Naive thymus-derived CD4-positive, alpha-beta T cell (primary cell): ENCODE measurements around the gene HS2ST1. TPM values are rescaled to one million over a fixed set of nuclear protein-coding genes. Genes with fewer than 3 reads are reported as not detected.
A peak's percentile ranks its signal among the peaks of the same experiment; 100 is the strongest.

Experiments
- ATAC-seq: fragments of 150-1000 bp; cut with Tn5 transposase; 2 replicates; pipeline ENCODE4 v1.10.0; 2021; ENCODE audit warnings: mild to moderate bottlenecking, moderate library complexity
- CTCF ChIA-PET: fragments of 350-600 bp; sonication (Branson Sonifier 250); formaldehyde crosslinking; loops from one replicate; lab custom pipeline; 2021; ENCODE audit warnings: antibody characterized with exemption; lab: Charles Lee
- POLR2A ChIA-PET: fragments of 350-600 bp; sonication (Branson Sonifier 250); formaldehyde crosslinking; loops from one replicate; lab custom pipeline; 2021; ENCODE audit warnings: antibody characterized with exemption, inconsistent platforms; lab: Charles Lee
- DNase-seq, 9 donors: peaks; one replicate each; pipeline versions ENCODE4 v3.0.0 to v3.0.0-alpha.2; 2020 to 2022; ENCODE audit warnings: mixed read lengths in 1 of 9
- H3K27ac ChIP-seq: one replicate; pipeline ENCODE4 v1.7.0; 2013; ENCODE audit warnings: mild to moderate bottlenecking, low read depth, low read length, moderate library complexity
- H3K27me3 ChIP-seq, 2 donors: one replicate each; pipeline ENCODE4 v1.7.0; 2013; ENCODE audit warnings: low read length in 2 of 2, mild to moderate bottlenecking in 2 of 2, moderate library complexity in 2 of 2; ENCODE audit not compliant: control insufficient read depth in 2 of 2, insufficient read depth in 2 of 2
- H3K36me3 ChIP-seq, 3 experiments: 1 replicate in 2 of 3; 2 replicates in 1 of 3; pipeline ENCODE4 v1.7.0; 2013; ENCODE audit warnings: low read length in 3 of 3, mild to moderate bottlenecking in 3 of 3, moderate library complexity in 1 of 3; ENCODE audit not compliant: insufficient read depth in 3 of 3, control insufficient read depth in 2 of 3
- H3K4me1 ChIP-seq, 2 donors: one replicate each; pipeline ENCODE4 v1.7.0; 2013; ENCODE audit warnings: low read length in 2 of 2, mild to moderate bottlenecking in 2 of 2, moderate library complexity in 1 of 2; ENCODE audit not compliant: control insufficient read depth in 2 of 2, insufficient read depth in 2 of 2
- H3K4me3 ChIP-seq: 2 replicates; pipeline ENCODE4 v1.7.0; 2013; ENCODE audit warnings: mild to moderate bottlenecking, low read length
- H3K9me3 ChIP-seq, 3 experiments: 1 replicate in 2 of 3; 2 replicates in 1 of 3; pipeline ENCODE4 v1.7.0; 2013; ENCODE audit warnings: low read length in 3 of 3; ENCODE audit not compliant: control insufficient read depth in 2 of 3
- H3K27ac Mint-ChIP-seq, 9 donors: one replicate each; pipeline ENCODE4 v1.8.0; 2020 to 2022; ENCODE audit warnings: mixed read lengths in 9 of 9, mild to moderate bottlenecking in 8 of 9, moderate library complexity in 5 of 9, inconsistent platforms in 2 of 9
- H3K27me3 Mint-ChIP-seq, 5 donors: one replicate each; pipeline ENCODE4 v1.8.0; 2021 to 2022; ENCODE audit warnings: mixed read lengths in 5 of 5, mild to moderate bottlenecking in 1 of 5
- H3K36me3 Mint-ChIP-seq, 5 donors: one replicate each; pipeline ENCODE4 v1.8.0; 2020 to 2022; ENCODE audit warnings: mixed read lengths in 5 of 5, mild to moderate bottlenecking in 3 of 5, inconsistent platforms in 1 of 5
- H3K4me1 Mint-ChIP-seq, 7 donors: one replicate each; pipeline ENCODE4 v1.8.0; 2020 to 2022; ENCODE audit warnings: mixed read lengths in 7 of 7, mild to moderate bottlenecking in 3 of 7, inconsistent platforms in 1 of 7
- H3K4me3 Mint-ChIP-seq, 10 donors: one replicate each; pipeline ENCODE4 v1.8.0; 2020 to 2022; ENCODE audit warnings: mild to moderate bottlenecking in 10 of 10, mixed read lengths in 10 of 10, moderate library complexity in 6 of 10, inconsistent platforms in 2 of 10
- H3K9me3 Mint-ChIP-seq, 11 donors: one replicate each; pipeline ENCODE4 v1.8.0; 2020 to 2022; ENCODE audit warnings: mixed read lengths in 11 of 11, mild to moderate bottlenecking in 4 of 11, inconsistent platforms in 1 of 11, moderate library complexity in 1 of 11
- intact Hi-C, 2 donors: fragments of 100-400 bp; cut with micrococcal nuclease; formaldehyde crosslinking; loops; one replicate each; pipeline ENCODE4 v1.15.1; 2023
- polyA plus RNA-seq, 2 donors: library from polyadenylated mRNA; unstranded; fragments of 300-500 nt; fragmentation: Illumina TruSeq; gene quantifications; one replicate each; pipeline ENCODE4 v1.2.3, GENCODE V29; 2021
- total RNA-seq, 6 experiments: library from RNA in 5 of 6; stranded (reverse) in 5 of 6; gene quantifications; 1 replicate in 5 of 6; 2 replicates in 1 of 6; pipeline ENCODE4 v1.2.3 and lab custom pipeline; 2021 to 2026

The HS2ST1 gene
- total and polyA plus RNA-seq, 7 experiments from 2014 or later: 7.1 to 18.3 (median 10.2) TPM

DNA sequence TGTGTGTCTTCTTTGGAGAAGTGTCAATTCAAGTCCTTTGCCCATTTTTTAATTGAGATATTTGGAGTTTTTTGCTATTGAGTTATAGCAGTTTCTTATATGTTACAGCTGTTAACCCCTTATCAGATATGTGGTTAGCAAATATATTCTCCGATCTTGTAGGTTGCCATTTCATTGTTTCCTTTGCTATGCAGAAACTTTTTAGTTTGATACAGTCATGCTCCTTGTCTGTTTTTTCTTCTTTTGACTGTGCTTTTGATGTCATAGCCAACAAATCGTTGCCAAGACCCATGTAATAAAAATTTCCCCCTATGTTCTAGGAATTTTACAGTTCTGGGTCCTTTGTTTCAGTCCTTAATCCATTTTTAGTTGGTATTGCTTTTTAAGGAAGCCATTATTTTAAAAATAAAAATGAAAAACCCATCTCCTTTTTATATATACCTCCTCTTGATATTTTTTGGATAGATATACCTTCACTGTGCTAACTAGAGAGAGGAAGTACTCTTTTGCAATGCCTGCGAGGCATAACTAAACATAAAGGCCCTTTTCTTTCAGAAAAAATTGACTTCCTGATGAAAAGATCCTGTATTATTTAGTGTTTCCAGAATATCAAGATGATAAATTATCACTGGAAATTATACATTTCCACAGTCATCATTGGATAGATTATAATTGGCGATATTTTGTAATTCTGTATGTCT is 127.8 kb downstream of the HS2ST1 start:
- Histone ChIP-seq H3K36me3 (no peaks in the 10 kb centered on the region), H3K4me1 (peaks cover 10 to 21% of the 10 kb centered on the region in 2 donors), H3K27me3 (no peaks in the 10 kb centered on the region), H3K27ac (no peak overlapping the region), H3K4me3 (no peak overlapping the region), H3K9me3 (no peaks in the 10 kb centered on the region)
- ChIA-PET CTCF (no interaction called here), POLR2A (no interaction called here)
- Mint-ChIP-seq H3K4me1 (peaks cover 19 to 57% (median 47%) of the 10 kb centered on the region in 7 donors), H3K36me3 (peaks cover 0 to 15% (median 4%) of the 10 kb centered on the region in 5 donors), H3K4me3 (no peak overlapping the region), H3K9me3 (peaks cover 0 to 8% (median 0%) of the 10 kb centered on the region in 11 donors), H3K27ac (peak overlapping the region in 6 of 9 donors; percentile 32 to 87 (median 54)), H3K27me3 (no peaks in the 10 kb centered on the region)
- DNase-seq: peak in 3 of 9 donors; percentile 3 to 16 (median 9)
- intact Hi-C loops: loop anchor here (5.0 to 10.0 kb wide), 5 partner anchors 40 to 1767 kb away; partner anchors contain the start of genes SH3GLB1 (in 2 of the 2) and BCL10 (in 1 of the 2)
- ATAC-seq: no peak

DNA sequence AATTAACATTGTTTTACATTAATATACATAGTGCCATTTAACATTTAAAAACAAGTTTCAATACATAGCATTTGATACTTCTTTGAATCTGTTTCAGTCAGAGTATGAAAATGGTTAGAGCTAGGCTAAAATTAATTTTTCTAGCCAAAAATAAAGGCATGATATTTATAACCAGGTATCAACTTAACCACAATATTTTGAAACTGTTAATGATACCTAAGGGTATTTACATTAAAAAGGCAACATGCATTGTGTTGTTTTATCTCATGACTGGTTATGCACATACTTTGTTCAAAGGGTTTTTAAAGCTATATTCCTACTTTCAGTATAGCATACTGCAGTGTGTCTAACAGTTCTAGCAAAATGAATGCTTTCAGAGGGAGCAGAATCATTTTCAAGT is 130.0 kb downstream of the HS2ST1 start:
- POLR2A ChIA-PET: no interaction called here
- Histone ChIP-seq H3K27me3 (no peaks in the 10 kb centered on the region), H3K4me3 (no peak overlapping the region), H3K9me3 (no peaks in the 10 kb centered on the region), H3K27ac (peak overlapping the region; percentile 50), H3K4me1 (peaks cover 10 to 21% of the 10 kb centered on the region in 2 donors), H3K36me3 (no peaks in the 10 kb centered on the region)
- H3K36me3 Mint-ChIP-seq: peaks cover 0 to 24% (median 12%) of the 10 kb centered on the region in 5 donors
- no peaks in the 10 kb centered on the region for H3K27me3 Mint-ChIP-seq
- peaks cover 19 to 64% (median 52%) of the 10 kb centered on the region in 7 donors for H3K4me1 Mint-ChIP-seq
- DNase-seq (no peak), ATAC-seq (peak; percentile 8)
- H3K4me3 Mint-ChIP-seq: peak overlapping the region in 6 of 10 donors; percentile 31 to 87 (median 68)
- intact Hi-C loops: loop anchor here (1.0 to 10.0 kb wide), 8 partner anchors 38 to 1770 kb away; partner anchors contain the start of genes HS2ST1 (in 2 of the 2), SELENOF (in 2 of the 2), SH3GLB1 (in 2 of the 2) and BCL10 (in 1 of the 2)
- peak overlapping the region in 8 of 9 donors; percentile 33 to 100 (median 94) for H3K27ac Mint-ChIP-seq
- H3K9me3 Mint-ChIP-seq: peaks cover 0 to 17% (median 7%) of the 10 kb centered on the region in 11 donors
- CTCF ChIA-PET: interaction anchor here (1.8 kb wide), 1 partner anchor 340 kb away, joined by 4 read pairs; no protein-coding TSS in a partner anchor

DNA sequence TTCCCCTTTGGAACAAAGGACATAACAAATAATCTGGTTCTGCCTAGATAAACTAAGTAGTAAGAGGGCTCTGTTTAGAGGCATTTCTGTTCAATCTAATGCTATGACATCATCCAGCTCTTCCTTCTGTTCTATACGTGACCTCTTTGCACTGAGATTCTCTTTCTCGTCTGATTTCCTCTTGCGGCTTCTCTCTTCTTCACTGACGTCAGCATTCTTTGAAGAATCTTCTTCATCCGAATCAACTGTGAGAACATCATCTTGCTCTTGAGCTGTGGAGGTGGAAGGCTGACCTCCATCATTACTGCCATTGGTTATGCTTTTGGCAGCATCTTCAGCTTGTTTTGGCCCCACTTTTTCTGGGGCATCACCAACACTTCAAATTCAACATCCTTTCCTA is 130.4 kb downstream of the HS2ST1 start:
- H3K27ac Mint-ChIP-seq: peak overlapping the region; percentile 2 to 100 (median 94)
- H3K36me3 Mint-ChIP-seq: peaks cover 0 to 24% (median 12%) of the 10 kb centered on the region in 5 donors
- H3K4me3 Mint-ChIP-seq: peak overlapping the region in 9 of 10 donors; percentile 2 to 87 (median 45)
- H3K27ac ChIP-seq: peak overlapping the region; percentile 58
- intact Hi-C loops: loop anchor here (1.0 to 10.0 kb wide), 9 partner anchors 37 to 1770 kb away; partner anchors contain the start of genes HS2ST1 (in 2 of the 2), SELENOF (in 2 of the 2), SH3GLB1 (in 2 of the 2) and BCL10 (in 1 of the 2)
- no peaks in the 10 kb centered on the region for H3K27me3 Mint-ChIP-seq
- H3K9me3 Mint-ChIP-seq: peaks cover 0 to 17% (median 7%) of the 10 kb centered on the region in 11 donors
- DNase-seq (peak in 7 of 9 donors; percentile 67 to 90 (median 86)), ATAC-seq (peak; percentile 83)
- peaks cover 10 to 21% of the 10 kb centered on the region in 2 donors for H3K4me1 ChIP-seq
- CTCF ChIA-PET: interaction anchor here (0.7 to 1.8 kb wide), 2 partner anchors 216 to 341 kb away, joined by 3 to 4 read pairs; no protein-coding TSS in a partner anchor
- H3K9me3 ChIP-seq: no peaks in the 10 kb centered on the region
- no peaks in the 10 kb centered on the region for H3K27me3 ChIP-seq
- H3K4me1 Mint-ChIP-seq: peaks cover 22 to 68% (median 56%) of the 10 kb centered on the region in 7 donors
- POLR2A ChIA-PET: interaction anchor here (1.4 kb wide), 1 partner anchor 11 kb away, joined by 3 read pairs; no protein-coding TSS in a partner anchor
- H3K4me3 ChIP-seq: no peak overlapping the region
- no peaks in the 10 kb centered on the region for H3K36me3 ChIP-seq

DNA sequence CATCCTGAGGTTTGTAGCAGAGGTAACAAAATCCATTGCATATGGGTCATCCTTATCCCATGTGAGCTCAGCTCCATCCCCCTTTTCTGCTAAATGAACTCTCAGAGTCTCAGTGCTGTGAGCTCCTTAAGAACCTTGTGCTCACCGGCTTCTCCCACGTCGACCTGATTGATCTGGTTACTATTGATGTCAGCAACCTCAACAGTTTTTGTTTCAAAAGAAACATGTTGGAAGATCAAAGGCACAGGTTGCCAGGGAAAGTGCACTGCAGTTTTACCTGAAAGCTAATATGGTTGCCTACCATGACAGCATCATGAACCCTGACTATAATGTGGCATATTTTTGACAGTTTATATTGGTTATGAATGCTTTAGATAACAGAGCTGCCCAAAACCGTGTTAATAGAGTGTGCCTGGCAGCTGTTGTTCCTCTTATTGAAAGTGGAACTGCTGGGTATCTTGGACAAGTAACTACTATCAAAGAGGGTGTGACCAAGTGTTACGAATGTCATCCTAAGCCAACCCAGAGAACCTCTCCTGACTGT is 131.4 kb downstream of the HS2ST1 start:
- POLR2A ChIA-PET: interaction anchor here (1.4 kb wide), 1 partner anchor 12 kb away, joined by 3 read pairs; no protein-coding TSS in a partner anchor
- no peak overlapping the region for H3K4me3 ChIP-seq
- Mint-ChIP-seq H3K27ac (peak overlapping the region; percentile 52 to 100 (median 94)), H3K9me3 (peaks cover 0 to 17% (median 7%) of the 10 kb centered on the region in 11 donors), H3K4me3 (peak overlapping the region; percentile 31 to 87 (median 64)), H3K27me3 (no peaks in the 10 kb centered on the region), H3K36me3 (peaks cover 0 to 24% (median 12%) of the 10 kb centered on the region in 5 donors), H3K4me1 (peaks cover 24 to 72% (median 60%) of the 10 kb centered on the region in 7 donors)
- peaks cover 10 to 21% of the 10 kb centered on the region in 2 donors for H3K4me1 ChIP-seq
- H3K36me3 ChIP-seq: no peaks in the 10 kb centered on the region
- no peaks in the 10 kb centered on the region for H3K9me3 ChIP-seq
- CTCF ChIA-PET: interaction anchor here (0.7 kb wide), 1 partner anchor 342 kb away, joined by 3 read pairs; the partner anchor contains the start of gene SH3GLB1
- DNase-seq (peak; percentile 7 to 91 (median 85)), ATAC-seq (peak; percentile 82)
- peak overlapping the region; percentile 58 for H3K27ac ChIP-seq
- intact Hi-C loops: loop anchor here (2.0 to 10.0 kb wide), 6 partner anchors 39 to 1771 kb away; partner anchors contain the start of genes SH3GLB1 (in 2 of the 2), BCL10 (in 1 of the 2), HS2ST1 (in 1 of the 2) and ODF2L (in 1 of the 2)
- no peaks in the 10 kb centered on the region for H3K27me3 ChIP-seq

DNA sequence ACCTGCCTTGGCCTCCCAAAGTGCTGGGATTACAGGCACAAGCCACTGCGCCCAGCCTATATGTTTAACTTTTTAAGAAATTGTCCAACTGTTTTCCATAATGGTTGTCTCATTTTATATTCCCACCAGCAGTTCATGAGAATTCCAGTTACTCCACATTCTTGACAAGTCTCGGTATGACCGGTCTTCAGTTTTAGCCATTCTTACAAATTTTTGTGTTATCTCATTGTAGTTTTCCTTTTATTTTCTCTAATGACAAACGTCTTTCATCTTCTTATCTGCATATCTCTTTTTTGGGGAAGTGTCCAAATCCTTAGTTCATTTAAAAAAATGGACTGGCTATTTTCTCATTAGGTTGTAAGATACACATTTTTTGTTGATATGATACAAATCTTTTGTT is 132.5 kb downstream of the HS2ST1 start:
- Mint-ChIP-seq H3K27ac (peak overlapping the region in 1 of 9 donors; percentile 36), H3K27me3 (no peaks in the 10 kb centered on the region), H3K9me3 (peaks cover 0 to 17% (median 7%) of the 10 kb centered on the region in 11 donors), H3K36me3 (peaks cover 0 to 24% (median 12%) of the 10 kb centered on the region in 5 donors), H3K4me1 (peaks cover 21 to 61% (median 50%) of the 10 kb centered on the region in 7 donors), H3K4me3 (no peak overlapping the region)
- peaks cover 10 to 21% of the 10 kb centered on the region in 2 donors for H3K4me1 ChIP-seq
- no peak overlapping the region for H3K4me3 ChIP-seq
- no peaks in the 10 kb centered on the region for H3K9me3 ChIP-seq
- H3K27ac ChIP-seq: no peak overlapping the region
- H3K27me3 ChIP-seq: no peaks in the 10 kb centered on the region
- ChIA-PET POLR2A (no interaction called here), CTCF (no interaction called here)
- no peak for DNase-seq
- intact Hi-C loops: loop anchor here (5.0 to 10.0 kb wide), 4 partner anchors 285 to 1772 kb away; partner anchors contain the start of genes SH3GLB1 (in 2 of the 2), BCL10 (in 1 of the 2) and ODF2L (in 1 of the 2)
- no peak for ATAC-seq
- H3K36me3 ChIP-seq: no peaks in the 10 kb centered on the region

DNA sequence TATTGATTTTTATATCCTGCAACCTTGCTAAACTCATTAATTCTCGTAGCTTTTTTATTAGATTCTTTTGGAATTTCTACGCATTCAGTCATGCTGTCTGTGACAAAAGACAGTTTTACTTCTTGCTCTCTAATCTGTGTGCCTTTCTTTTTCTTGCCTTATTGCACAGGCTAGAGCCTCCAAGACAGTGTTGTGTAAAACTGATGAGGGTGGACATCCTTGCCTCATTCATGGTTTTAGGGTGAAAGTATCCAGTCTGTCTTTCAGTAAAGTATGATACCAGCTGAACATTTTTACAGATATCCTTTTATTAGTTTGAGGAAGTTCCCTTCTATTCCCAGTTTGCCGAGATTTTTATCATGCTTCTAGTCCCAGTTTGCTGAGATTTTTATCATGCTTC is 133.8 kb downstream of the HS2ST1 start:
- H3K27ac ChIP-seq: no peak overlapping the region
- no peak overlapping the region for H3K4me3 ChIP-seq
- H3K27me3 ChIP-seq: no peaks in the 10 kb centered on the region
- peaks cover 0 to 17% (median 7%) of the 10 kb centered on the region in 11 donors for H3K9me3 Mint-ChIP-seq
- DNase-seq: no peak
- H3K36me3 ChIP-seq: no peaks in the 10 kb centered on the region
- no peak overlapping the region for H3K4me3 Mint-ChIP-seq
- no peak overlapping the region for H3K27ac Mint-ChIP-seq
- POLR2A ChIA-PET: no interaction called here
- H3K4me1 Mint-ChIP-seq: peaks cover 19 to 50% (median 41%) of the 10 kb centered on the region in 7 donors
- peaks cover 0 to 24% (median 12%) of the 10 kb centered on the region in 5 donors for H3K36me3 Mint-ChIP-seq
- H3K4me1 ChIP-seq: peaks cover 10 to 21% of the 10 kb centered on the region in 2 donors
- intact Hi-C loops: loop anchor here (5.0 to 10.0 kb wide), 4 partner anchors 284 to 1773 kb away; partner anchors contain the start of genes SH3GLB1 (in 2 of the 2), BCL10 (in 1 of the 2) and ODF2L (in 1 of the 2)
- no peak for ATAC-seq
- H3K9me3 ChIP-seq: no peaks in the 10 kb centered on the region
- CTCF ChIA-PET: interaction anchor here (1.6 kb wide), 1 partner anchor 214 kb away, joined by 5 read pairs; no protein-coding TSS in a partner anchor
- H3K27me3 Mint-ChIP-seq: no peaks in the 10 kb centered on the region
